Dendritic cell treated with granulocyte-macrophage colony-stimulating factor and Interleukin-4, amounts not matched to agents 40 ng/mL and 50 ng/mL, for 4 days (primary cell): ENCODE data around the gene SLC25A13.

Experiments used
- H3K27ac Mint-ChIP-seq: one replicate; pipeline ENCODE4 v1.8.0; 2022; ENCODE audit warnings: mild to moderate bottlenecking, mixed read lengths
- H3K27me3 Mint-ChIP-seq: one replicate; pipeline ENCODE4 v1.8.0; 2022; ENCODE audit warnings: mild to moderate bottlenecking, mixed read lengths
- H3K36me3 Mint-ChIP-seq: one replicate; pipeline ENCODE4 v1.8.0; 2022; ENCODE audit warnings: low read depth, mixed read lengths
- H3K4me1 Mint-ChIP-seq: one replicate; pipeline ENCODE4 v1.8.0; 2022; ENCODE audit warnings: low read depth, mixed read lengths
- H3K4me3 Mint-ChIP-seq: one replicate; pipeline ENCODE4 v1.8.0; 2022; ENCODE audit warnings: mild to moderate bottlenecking, moderate library complexity, mixed read lengths
- H3K9me3 Mint-ChIP-seq: one replicate; pipeline ENCODE4 v1.8.0; 2022; ENCODE audit warnings: mixed read lengths
- intact Hi-C: fragments of 100-400 bp; cut with micrococcal nuclease; formaldehyde crosslinking; loops from one replicate; pipeline ENCODE4 v1.15.0; 2022

Gene SLC25A13

GRCh38 chr7:96151889-96152288 lies 170.0 kb downstream of the SLC25A13 start:
- peaks cover 73% of the 10 kb centered on the region for H3K36me3 Mint-ChIP-seq
- no peaks in the 10 kb centered on the region for H3K9me3 Mint-ChIP-seq
- no peaks in the 10 kb centered on the region for H3K4me1 Mint-ChIP-seq
- no peak overlapping the region for H3K27ac Mint-ChIP-seq
- H3K4me3 Mint-ChIP-seq: no peak overlapping the region
- no peaks in the 10 kb centered on the region for H3K27me3 Mint-ChIP-seq
- intact Hi-C loops: no loop called here

GRCh38 chr7:96144260-96144526 lies 177.7 kb downstream of the SLC25A13 start:
- Mint-ChIP-seq H3K4me1 (no peaks in the 10 kb centered on the region), H3K9me3 (no peaks in the 10 kb centered on the region), H3K4me3 (no peak overlapping the region), H3K27me3 (no peaks in the 10 kb centered on the region), H3K36me3 (peaks cover 69% of the 10 kb centered on the region), H3K27ac (no peak overlapping the region)
- intact Hi-C loops: no loop called here

- intact Hi-C loops: no loop called here
- H3K27ac Mint-ChIP-seq: no peak overlapping the region
These were observed 178.2 kb downstream of the SLC25A13 start for GRCh38 chr7:96143495-96144259.

GRCh38 chr7:96136600-96137239 lies 185.2 kb downstream of the SLC25A13 start:
- H3K4me3 Mint-ChIP-seq: no peak overlapping the region
- peaks cover 71% of the 10 kb centered on the region for H3K36me3 Mint-ChIP-seq
- intact Hi-C loops: no loop called here
- H3K27ac Mint-ChIP-seq: no peak overlapping the region
- no peaks in the 10 kb centered on the region for H3K9me3 Mint-ChIP-seq
- no peaks in the 10 kb centered on the region for H3K4me1 Mint-ChIP-seq
- no peaks in the 10 kb centered on the region for H3K27me3 Mint-ChIP-seq

More at GRCh38 chr7:96143495-96144259, 178.2 kb downstream of the SLC25A13 start:
- Mint-ChIP-seq H3K4me1 (no peaks in the 10 kb centered on the region), H3K9me3 (no peaks in the 10 kb centered on the region), H3K27me3 (no peaks in the 10 kb centered on the region), H3K36me3 (peaks cover 64% of the 10 kb centered on the region), H3K4me3 (no peak overlapping the region)

- Mint-ChIP-seq H3K4me3 (no peak overlapping the region), H3K27me3 (no peaks in the 10 kb centered on the region), H3K4me1 (no peaks in the 10 kb centered on the region), H3K9me3 (no peaks in the 10 kb centered on the region), H3K27ac (no peak overlapping the region), H3K36me3 (peaks cover 72% of the 10 kb centered on the region)
- intact Hi-C loops: no loop called here
These were observed 186.7 kb downstream of the SLC25A13 start for GRCh38 chr7:96135241-96135640.

- H3K36me3 Mint-ChIP-seq: peaks cover 80% of the 10 kb centered on the region
- no peaks in the 10 kb centered on the region for H3K9me3 Mint-ChIP-seq
- no peaks in the 10 kb centered on the region for H3K27me3 Mint-ChIP-seq
- no peak overlapping the region for H3K4me3 Mint-ChIP-seq
- intact Hi-C loops: no loop called here
- no peaks in the 10 kb centered on the region for H3K4me1 Mint-ChIP-seq
- no peak overlapping the region for H3K27ac Mint-ChIP-seq
These were observed 190.4 kb downstream of the SLC25A13 start for GRCh38 chr7:96131525-96131924.

- intact Hi-C loops: no loop called here
- Mint-ChIP-seq H3K27ac (no peak overlapping the region), H3K27me3 (no peaks in the 10 kb centered on the region), H3K4me1 (no peaks in the 10 kb centered on the region), H3K9me3 (no peaks in the 10 kb centered on the region), H3K4me3 (no peak overlapping the region), H3K36me3 (peaks cover 80% of the 10 kb centered on the region)
These were observed 194.2 kb downstream of the SLC25A13 start for GRCh38 chr7:96127746-96128145.

- H3K27ac Mint-ChIP-seq: no peak overlapping the region
- no peaks in the 10 kb centered on the region for H3K27me3 Mint-ChIP-seq
- H3K4me1 Mint-ChIP-seq: no peaks in the 10 kb centered on the region
- peaks cover 82% of the 10 kb centered on the region for H3K36me3 Mint-ChIP-seq
- intact Hi-C loops: no loop called here
- no peak overlapping the region for H3K4me3 Mint-ChIP-seq
- H3K9me3 Mint-ChIP-seq: no peaks in the 10 kb centered on the region
These were observed 195.5 kb downstream of the SLC25A13 start for GRCh38 chr7:96126382-96126781.

GRCh38 chr7:96122746-96123145 lies 199.2 kb downstream of the SLC25A13 start:
- Mint-ChIP-seq H3K27ac (no peak overlapping the region), H3K4me1 (no peaks in the 10 kb centered on the region), H3K36me3 (peaks cover 72% of the 10 kb centered on the region), H3K9me3 (no peaks in the 10 kb centered on the region), H3K27me3 (no peaks in the 10 kb centered on the region), H3K4me3 (no peak overlapping the region)
- intact Hi-C loops: no loop called here

GRCh38 chr7:96121752-96122151 lies 200.1 kb downstream of the SLC25A13 start:
- no peaks in the 10 kb centered on the region for H3K27me3 Mint-ChIP-seq
- peaks cover 70% of the 10 kb centered on the region for H3K36me3 Mint-ChIP-seq
- H3K9me3 Mint-ChIP-seq: no peaks in the 10 kb centered on the region
- intact Hi-C loops: no loop called here
- no peak overlapping the region for H3K4me3 Mint-ChIP-seq
- no peaks in the 10 kb centered on the region for H3K4me1 Mint-ChIP-seq
- H3K27ac Mint-ChIP-seq: no peak overlapping the region

- no peak overlapping the region for H3K27ac Mint-ChIP-seq
- no peaks in the 10 kb centered on the region for H3K9me3 Mint-ChIP-seq
- H3K4me3 Mint-ChIP-seq: no peak overlapping the region
- no peaks in the 10 kb centered on the region for H3K4me1 Mint-ChIP-seq
- H3K27me3 Mint-ChIP-seq: no peaks in the 10 kb centered on the region
- H3K36me3 Mint-ChIP-seq: peaks cover 59% of the 10 kb centered on the region
- intact Hi-C loops: no loop called here
These were observed 201.3 kb downstream of the SLC25A13 start for GRCh38 chr7:96120445-96121225.

- H3K27ac Mint-ChIP-seq: no peak overlapping the region
- H3K4me3 Mint-ChIP-seq: no peak overlapping the region
- H3K27me3 Mint-ChIP-seq: no peaks in the 10 kb centered on the region
- H3K4me1 Mint-ChIP-seq: no peaks in the 10 kb centered on the region
- peaks cover 41% of the 10 kb centered on the region for H3K36me3 Mint-ChIP-seq
- intact Hi-C loops: no loop called here
- H3K9me3 Mint-ChIP-seq: no peaks in the 10 kb centered on the region
These were observed 203.4 kb downstream of the SLC25A13 start for GRCh38 chr7:96118449-96119001.

- Mint-ChIP-seq H3K36me3 (peaks cover 19% of the 10 kb centered on the region), H3K4me3 (no peak overlapping the region), H3K4me1 (no peaks in the 10 kb centered on the region), H3K9me3 (peaks cover 10% of the 10 kb centered on the region), H3K27me3 (no peaks in the 10 kb centered on the region), H3K27ac (no peak overlapping the region)
- intact Hi-C loops: no loop called here
These were observed 205.7 kb downstream of the SLC25A13 start for GRCh38 chr7:96116173-96116572.

- Mint-ChIP-seq H3K4me1 (no peaks in the 10 kb centered on the region), H3K36me3 (no peaks in the 10 kb centered on the region), H3K9me3 (peaks cover 11% of the 10 kb centered on the region), H3K27me3 (no peaks in the 10 kb centered on the region), H3K4me3 (no peak overlapping the region), H3K27ac (no peak overlapping the region)
- intact Hi-C loops: no loop called here
These were observed 207.7 kb downstream of the SLC25A13 start for GRCh38 chr7:96114190-96114589.
